ENCODE data around the gene CATSPERD.
"Not testable (repeated sequence)": the region's sequence is repeated elsewhere in the genome, so short reads cannot be mapped to it uniquely, and the experiment has no call there.

CATSPERD gene

DNA sequence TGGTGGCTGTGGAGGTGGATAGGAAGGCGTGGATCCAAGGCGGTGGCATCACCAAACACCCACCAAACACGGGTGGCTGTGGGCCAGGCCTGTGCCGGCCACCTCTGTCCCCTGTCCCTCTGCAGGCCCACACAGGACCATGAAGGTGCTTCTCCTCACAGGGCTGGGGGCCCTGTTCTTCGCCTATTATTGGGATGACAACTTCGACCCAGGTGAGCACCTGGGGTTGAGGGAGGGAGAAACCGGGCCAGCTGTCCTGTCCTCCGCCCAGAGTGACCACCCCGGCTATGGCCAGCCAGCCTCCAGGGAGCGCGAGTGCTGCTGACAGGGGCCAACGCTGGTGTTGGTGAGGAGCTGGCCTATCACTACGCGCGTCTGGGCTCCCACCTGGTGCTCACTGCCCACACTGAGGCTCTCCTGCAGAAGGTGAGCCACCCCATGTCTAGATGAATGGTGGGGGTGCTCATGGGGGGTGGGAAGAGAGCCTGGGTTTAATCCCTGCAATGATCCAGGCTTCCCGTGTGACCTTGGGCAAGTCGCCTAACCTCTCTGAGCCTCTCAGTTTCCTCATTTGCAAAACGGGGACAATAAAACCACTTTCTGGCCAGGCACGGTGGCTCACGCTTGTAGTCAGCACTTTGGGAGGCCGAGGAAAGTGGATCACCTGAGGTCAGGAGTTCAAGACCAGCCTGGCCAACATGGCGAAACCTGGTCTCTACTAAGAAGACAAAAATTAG is 35.6 kb upstream of the CATSPERD start:
- no peak for DNase-seq (ENCODE audit: low read depth)

DNA sequence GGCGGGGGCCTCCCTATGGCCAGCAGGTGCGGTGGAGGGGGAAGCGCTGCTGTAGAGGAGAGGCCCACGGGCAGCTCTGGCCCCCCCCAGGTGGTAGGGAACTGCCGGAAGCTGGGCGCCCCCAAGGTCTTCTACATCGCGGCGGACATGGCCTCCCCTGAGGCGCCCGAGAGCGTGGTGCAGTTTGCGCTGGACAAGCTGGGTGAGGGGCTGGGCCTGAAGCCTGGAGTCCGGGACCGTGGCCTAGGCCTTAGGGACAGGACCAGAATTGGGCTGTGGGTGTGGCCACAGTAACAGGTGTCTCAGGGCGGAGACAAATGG is 34.2 kb upstream of the CATSPERD start:
- no peak for DNase-seq (ENCODE audit: low read depth)

DNA sequence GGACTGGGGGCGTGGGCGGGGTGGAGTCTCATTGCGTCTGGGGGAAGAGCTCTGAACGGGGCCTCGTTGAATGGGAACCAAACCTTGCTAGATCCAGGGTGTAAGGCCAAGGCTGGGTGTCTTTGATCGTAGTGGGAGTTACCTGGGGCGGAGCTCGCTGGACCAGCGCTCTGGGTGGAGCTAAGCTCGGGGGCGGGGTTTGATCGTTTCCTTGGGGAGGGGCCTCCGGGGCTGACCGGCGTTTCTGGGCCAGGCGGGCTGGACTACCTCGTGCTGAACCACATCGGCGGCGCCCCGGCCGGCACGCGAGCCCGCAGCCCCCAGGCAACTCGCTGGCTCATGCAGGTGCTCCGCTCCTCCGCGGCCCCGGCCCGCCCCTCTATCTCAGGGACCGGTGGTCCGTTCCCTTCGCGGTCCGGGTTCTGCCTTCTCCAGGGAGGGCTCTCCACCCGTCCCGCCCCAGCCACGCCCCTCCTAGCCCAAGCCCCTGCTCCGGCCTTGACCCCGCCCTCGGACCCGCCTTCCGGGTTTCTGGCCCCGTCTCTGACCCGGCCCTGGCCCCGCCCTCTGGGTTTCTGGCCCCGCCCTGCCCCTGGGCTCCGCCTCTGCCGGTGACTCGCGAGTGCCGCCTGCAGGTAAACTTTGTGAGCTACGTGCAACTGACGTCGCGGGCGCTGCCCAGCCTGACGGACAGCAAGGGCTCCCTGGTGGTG is 33.6 kb upstream of the CATSPERD start:
- peak; percentile 91 for DNase-seq (ENCODE audit: low read depth)

DNA sequence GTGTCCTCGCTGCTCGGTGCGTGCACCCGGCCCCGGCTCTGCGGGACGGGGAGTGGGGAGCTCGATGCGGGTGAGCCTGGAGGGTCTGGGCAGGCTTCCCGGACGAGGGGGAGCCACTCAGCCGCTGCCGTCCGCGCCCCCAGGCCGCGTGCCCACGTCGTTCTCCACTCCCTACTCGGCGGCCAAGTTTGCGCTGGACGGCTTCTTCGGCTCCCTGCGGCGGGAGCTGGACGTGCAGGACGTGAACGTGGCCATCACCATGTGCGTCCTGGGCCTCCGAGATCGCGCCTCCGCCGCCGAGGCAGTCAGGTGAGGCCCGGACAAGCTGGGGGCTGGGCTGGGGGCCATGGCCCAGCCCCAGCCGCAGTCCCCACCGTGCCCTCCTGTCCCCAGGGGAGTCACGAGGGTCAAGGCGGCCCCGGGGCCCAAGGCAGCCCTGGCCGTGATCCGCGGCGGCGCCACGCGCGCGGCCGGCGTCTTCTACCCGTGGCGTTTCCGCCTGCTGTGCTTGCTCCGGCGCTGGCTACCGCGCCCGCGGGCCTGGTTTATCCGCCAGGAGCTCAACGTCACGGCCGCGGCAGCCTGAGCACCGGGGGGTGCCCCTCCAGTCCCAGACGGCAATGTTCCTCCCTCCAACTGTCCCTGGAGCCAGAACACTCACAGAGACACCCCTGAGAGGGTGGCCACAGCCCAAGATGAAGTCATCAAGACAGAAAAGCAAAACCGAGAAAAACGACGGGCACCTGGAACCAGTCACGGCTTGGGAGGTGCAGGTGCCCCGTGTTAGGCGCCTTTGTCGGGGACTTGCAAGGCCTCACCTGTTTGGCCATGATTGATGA is 32.9 kb upstream of the CATSPERD start:
- no peak for DNase-seq (ENCODE audit: low read depth)

DNA sequence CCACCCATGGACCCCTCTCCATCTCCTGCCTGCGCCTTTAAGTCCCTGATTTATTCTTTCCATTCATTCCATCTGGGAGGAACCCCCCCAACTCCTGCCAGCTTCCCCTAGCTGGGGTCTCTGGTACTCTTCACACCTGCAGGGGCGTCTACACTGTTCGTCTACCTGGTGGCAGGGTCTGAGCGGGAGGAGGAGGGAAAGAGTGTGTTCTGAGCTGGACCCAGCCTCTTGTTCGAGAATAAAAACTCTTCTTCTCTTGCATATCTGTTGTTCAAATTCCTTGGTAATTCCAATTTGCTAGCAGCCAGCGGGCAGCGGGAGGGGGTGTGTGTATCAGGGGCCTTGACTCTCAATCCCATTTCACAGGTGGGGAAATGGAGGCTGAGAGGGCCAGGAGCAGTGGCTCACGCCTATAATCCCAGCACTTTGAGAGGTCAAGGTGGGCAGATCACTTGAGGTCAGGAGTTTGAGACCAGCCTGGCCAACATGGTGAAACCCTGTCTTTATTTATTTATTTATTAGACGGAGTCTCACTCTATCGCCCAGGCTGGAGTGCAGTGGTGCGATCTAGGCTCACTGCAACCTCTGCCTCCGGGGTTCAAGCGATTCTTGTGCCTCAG is 32.1 kb upstream of the CATSPERD start:
- not testable (repeated sequence) for DNase-seq (ENCODE audit: low read depth)

DNA sequence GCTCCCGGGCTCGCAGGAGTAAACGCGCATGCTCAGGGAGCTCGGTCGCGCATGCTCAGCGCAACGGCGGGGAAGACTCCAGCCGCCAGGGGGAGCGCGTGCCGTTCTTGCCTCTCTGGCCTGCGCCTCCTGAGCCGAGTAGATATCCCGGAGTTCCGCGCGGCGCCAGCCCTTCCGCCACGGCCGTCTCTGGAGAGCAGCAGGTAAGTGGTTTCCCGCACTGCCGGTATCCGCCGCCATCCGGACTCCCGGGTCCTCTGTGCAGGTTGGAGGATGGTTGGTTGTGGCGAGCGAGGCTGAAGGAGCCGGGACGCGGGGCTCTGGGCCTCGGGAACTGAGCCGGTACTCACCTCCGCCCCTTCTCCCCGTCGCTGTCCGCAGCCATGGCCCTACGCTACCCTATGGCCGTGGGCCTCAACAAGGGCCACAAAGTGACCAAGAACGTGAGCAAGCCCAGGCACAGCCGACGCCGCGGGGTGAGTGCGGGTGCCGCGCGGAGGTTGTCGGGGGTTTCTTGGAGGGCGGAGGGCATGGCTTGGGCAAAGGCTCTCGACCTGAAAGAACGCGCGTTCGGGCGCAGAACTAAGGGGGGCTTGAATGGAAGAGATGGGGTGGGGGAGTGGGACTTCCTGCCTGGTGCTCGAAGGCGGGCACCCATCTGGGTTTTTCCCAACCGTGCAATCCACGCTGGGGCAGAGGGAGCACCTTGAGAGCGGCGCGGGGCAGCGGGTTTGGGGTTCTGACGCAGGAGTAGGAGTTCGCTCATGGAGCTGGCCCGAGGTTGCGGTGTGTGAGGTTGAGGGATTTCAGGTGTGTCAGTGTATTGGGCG is 30.1 kb upstream of the CATSPERD start, which contains the start of gene RPL36:
RPL36 (plus strand) TSS at position 171 of the 830 bp plus-strand sequence; CDS start at position 384, 213 bp downstream.
- DNase-seq (ENCODE audit: low read depth), result peak; percentile 93

DNA sequence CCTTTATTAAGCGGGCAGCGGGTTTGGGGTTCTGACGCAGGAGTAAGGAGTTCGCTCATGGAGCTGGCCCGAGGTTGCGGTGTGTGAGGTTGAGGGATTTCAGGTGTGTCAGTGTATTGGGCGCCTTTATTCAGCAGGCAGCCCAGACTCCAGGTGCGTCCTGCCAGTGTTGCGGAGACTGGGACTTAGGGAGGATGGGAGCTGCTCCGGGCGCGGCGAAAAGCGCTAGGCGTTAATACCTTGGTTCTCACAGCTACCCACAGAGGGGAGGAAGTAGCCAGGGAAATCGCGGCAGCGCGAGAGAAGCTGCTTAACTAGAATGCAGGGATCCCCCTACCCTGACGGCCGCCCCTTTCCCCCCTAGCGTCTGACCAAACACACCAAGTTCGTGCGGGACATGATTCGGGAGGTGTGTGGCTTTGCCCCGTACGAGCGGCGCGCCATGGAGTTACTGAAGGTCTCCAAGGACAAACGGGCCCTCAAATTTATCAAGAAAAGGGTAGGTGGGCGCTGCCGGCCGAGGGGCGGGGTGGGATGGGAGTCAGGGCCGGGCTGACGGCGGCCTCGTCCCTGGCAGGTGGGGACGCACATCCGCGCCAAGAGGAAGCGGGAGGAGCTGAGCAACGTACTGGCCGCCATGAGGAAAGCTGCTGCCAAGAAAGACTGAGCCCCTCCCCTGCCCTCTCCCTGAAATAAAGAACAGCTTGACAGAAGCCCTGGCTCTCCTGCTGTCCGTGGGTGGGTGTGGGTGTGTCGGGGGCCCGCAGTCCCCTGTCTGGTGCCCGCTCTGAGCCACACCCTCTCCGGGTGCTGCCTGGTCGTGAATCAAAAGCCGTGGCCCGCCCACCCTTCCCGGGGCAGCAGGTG is 29.2 kb upstream of the CATSPERD start:
- no peak for DNase-seq (ENCODE audit: low read depth)

DNA sequence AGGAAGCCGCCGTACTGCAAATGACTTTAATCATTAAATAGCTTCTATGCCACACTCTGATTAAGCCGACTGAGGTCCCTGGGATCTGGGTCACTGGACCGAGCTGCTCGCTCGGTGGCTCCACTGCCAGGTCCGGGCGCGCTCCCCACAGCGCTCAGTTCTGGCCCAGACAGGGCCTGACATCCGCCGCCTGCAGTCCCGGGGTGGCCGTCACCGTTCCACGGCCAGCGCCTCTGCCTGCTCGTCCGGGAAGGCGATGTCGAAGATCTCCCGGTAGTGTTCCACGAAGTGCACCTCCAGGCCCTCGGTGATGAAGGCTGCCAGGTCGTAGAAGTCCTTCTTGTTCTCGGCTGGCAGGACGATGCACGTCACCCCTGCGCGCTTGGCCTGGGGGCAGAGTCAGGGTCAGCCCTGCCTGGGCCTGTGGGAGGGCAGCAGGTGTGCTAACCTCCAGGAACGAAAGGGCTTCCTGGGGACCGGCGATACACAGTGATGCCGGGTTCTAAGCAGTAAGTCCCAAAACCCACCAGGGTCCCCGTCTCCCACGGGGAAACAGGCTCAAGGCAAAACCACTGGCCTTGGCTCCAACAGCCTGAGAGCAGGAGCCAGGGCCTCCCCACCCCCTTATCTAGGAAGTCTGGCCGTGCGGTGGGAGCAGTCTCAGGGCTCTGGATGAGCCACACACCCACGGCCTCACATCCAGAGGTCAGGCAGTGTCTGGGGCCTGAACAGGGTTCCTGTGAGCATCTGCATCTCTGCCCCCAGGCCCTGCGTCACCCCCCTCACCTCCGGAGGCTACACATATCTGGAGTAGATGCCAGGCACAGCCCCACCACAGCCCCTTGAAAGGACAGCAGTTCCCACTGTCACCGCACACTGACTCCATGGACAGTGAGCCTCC is 28.4 kb upstream of the CATSPERD start:
- DNase-seq (ENCODE audit: low read depth), result no peak

DNA sequence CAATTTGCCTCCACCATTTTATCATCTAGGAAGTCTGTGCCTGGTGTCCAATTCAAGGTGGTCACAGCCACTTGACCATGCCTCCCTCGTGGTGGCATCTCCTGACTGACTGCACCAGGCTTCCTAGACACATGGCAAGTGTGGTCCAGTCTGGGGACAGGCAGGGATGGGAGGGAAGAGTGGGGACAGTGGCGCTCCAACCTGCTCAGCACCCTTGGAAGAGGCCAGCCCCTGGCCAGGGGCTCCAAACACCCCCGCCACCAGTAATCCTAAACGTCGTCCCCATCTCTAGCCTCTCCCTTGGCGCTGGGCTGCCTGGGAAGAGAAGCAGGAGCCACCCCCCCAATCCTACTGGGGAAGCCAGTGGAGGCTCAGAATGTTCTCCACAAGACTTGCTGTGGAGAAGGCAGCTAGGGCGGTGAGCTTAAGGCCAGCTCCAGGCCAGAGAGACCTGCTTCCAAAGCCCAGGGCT is 27.7 kb upstream of the CATSPERD start:
- no peak for DNase-seq (ENCODE audit: low read depth)

DNA sequence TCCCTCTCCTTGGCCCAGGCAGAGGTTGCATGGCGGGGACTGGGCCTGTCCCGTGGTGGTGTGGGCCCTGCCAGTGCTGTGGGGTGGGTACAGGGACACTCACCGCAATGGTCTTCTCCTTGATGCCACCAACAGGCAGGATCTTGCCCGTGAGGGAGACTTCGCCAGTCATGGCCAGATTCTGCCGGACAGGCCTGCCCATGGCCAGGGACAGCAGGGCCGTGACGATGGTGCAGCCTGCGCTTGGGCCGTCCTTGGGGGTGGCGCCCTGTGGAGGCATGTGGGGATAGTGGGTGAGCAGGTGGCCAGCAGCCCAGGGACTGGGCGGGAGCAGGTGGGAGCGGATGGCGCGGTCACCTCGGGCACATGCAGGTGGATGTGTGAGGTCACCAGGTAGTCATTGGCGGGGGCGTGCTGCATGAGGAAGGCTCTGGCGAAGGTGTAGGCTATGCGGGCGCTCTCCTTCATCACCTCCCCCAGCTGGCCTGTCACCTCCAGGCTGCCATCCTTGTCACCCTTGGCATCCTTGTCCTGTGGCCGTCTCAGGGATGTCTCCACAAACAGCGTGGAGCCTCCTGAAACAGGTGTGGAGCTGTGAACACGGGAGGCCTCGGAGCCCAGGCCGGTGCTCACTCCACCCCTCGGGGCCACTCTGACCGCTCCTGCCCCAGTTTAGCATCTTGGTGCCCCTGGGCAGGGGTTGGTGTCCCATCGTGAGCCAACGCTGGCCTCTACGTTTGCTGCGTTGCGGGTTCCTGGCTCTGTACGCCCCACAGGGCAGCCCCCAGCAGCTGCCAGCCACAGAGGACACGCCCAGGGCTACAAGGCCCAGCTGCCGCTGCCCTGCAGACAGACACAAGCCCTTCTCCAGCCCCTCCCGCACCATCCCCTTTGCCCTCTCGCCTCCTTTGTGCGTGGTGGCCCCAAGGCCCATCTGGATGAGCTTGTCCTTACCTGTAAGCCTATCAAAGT is 27.0 kb upstream of the CATSPERD start:
- no peak for DNase-seq (ENCODE audit: low read depth)

DNA sequence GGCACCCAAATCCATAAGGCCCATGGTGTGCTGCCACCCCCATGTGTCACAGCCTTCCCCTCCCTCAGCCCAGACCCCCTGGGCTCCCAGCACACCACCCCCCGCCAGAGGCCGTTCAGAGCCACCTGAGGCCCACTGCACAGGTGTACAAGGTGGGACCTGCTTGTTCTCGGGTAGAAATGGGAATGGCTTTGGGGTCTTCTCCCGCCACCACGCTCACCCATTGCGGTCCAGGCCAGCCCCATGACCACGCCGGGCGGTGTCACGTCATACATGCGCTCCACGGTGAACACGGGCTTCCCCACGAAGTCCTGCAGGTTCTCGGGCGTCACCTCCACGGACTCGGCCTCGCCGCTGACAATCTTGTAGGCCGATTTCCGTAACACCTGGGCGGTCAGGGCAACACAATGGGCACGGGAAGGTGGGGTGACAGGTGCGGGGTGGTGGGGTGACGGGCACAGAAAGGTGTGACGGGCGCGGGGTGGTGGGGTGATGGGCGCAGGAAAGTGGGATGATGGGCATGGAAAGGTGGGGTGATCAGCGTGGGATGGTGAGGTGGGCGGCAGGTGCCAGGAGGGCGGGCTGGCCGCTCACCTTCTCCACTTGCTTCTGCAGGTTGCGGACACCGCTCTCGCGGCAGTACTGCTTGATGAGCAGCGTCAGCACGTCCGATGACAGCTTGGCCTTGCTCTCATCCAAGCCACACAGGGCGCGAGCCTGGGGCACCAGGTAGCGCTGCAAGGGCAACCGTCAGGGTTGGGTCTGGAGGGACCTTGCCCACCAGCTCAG is 26.1 kb upstream of the CATSPERD start:
- DNase-seq (ENCODE audit: low read depth), result no peak

DNA sequence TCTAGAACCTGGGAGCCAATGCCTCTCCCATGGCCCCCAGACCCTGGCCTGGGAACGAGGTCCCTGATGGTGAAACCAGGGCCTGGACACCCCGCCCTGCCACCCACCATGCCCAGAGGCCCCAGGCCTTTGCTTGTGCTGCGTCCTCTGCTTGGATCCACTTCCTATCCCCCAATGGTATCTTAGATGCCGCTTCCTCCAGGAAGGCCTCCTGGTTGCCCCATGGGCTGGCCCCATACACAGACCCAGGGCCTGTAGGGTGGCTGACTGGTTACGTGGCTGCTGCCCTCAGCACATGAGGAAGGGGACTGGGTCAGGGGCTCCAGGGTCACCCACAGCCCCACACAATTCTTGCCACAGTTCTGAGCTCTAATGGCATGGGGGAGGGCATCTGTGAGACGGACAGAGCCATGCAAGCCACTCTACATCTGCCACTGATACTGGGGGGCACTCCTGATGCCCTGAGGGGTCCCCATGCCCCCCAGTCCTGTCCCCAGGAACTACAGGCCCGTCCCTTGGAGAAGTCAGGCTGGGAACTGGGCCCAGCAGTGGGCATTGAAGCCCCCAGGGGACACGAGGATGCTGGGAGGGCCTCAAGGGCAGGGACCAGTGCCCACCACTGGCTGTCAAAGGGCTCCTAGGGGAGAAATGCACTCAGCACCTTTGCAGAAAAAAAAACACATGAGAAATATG is 25.3 kb upstream of the CATSPERD start:
- DNase-seq (ENCODE audit: low read depth), result no peak

DNA sequence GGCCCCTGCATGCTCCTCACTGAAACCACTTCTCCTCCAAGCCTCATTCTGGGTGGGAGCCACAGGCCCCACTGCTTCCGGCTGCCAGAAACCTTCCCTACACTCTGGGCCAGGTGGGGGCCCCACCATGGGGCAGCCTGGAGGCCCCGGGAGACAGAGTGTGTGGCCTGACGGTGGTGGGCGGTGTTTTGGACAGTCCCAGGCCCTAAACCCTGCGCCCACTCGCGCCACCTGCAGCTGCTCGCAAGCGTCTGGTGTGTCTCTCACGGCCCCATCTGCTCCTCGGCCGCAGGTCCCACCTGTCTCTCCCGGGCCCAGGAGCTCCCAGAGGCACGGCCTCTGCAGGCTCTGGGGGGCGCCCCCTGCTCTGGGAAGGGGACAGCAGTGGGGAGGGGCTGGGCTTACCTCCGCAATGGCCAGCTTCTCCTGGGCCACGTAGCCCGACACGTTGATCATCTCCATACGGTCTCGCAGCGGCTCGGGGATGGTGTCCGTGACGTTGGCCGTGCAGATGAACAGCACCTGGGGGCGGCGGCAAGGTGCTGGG is 24.7 kb upstream of the CATSPERD start:
- DNase-seq (ENCODE audit: low read depth), result no peak

DNA sequence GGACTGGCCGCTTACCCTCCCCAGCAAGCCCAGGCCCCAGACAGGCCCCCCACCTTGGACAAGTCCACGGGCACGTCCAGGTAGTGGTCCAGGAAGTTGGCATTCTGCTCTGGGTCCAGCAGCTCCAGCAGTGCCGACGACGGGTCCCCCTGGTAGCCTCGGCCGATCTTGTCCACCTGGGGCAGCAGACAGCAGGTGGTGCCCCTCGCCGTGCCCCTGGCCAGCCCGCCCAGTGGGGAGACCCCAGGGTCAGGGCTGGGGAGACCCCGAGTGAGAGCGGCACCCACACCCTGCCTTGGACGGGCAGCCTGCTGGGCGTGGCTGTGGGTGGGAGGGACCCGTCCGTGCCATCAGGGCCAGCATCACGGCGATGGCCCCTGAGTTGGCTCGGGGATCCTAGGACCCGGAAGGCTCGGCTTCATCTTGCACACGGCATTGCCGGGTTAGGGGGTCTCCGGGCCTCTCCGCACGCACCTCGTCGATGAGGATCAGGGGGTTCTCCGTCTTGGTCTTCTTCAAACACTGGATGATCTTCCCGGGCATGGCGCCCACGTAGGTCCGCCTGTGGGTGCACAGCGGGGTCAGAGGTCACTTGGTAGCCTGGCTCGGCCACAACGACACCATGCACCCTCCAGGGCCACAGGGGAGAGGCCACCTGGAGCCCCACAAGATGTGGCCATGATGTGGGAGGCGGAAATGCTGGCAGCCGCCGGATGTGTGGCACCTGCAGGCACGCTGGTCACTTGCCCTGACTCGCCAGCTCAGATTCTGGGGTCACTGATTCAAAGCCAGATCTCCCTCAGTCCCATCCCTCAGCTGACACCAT is 24.0 kb upstream of the CATSPERD start:
- DNase-seq (ENCODE audit: low read depth), result no peak
